Measurements from ENCODE around the gene RYR2.

DNA sequence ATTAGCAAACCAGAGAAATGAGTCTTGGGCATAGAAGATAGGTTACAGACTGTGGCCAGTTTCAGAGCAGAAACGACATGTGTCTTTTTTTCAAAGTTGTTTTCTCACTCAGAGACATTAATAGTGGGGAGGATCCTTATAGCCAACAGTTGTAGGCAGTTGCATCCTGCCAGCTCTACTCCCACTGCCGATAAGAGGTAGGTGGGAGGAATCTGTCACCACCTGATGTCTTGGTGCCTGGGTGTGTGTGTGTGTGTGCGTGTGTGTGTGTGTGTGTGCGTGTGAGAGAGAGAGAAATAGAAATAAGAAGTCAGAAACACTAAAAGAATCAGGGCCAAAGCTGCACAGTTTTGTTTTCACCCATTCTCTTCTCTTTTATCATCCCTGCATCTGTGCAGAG is 629.3 kb downstream of the RYR2 start:
- TF ChIP-seq ISL1 (CRISPR knock-in tag; IDR thresholded peaks at IDR 0.05), result no peak
- no peak for TF ChIP-seq RARB (CRISPR knock-in tag; IDR thresholded peaks at IDR 0.05)
- TF ChIP-seq, protein P1, sequence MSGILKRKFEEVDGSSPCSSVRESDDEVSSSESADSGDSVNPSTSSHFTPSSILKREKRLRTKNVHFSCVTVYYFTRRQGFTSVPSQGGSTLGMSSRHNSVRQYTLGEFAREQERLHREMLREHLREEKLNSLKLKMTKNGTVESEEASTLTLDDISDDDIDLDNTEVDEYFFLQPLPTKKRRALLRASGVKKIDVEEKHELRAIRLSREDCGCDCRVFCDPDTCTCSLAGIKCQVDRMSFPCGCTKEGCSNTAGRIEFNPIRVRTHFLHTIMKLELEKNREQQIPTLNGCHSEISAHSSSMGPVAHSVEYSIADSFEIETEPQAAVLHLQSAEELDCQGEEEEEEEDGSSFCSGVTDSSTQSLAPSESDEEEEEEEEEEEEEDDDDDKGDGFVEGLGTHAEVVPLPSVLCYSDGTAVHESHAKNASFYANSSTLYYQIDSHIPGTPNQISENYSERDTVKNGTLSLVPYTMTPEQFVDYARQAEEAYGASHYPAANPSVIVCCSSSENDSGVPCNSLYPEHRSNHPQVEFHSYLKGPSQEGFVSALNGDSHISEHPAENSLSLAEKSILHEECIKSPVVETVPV (CRISPR knock-in tag; IDR thresholded peaks at IDR 0.05), result no peak
- TF ChIP-seq ZFP3 (CRISPR knock-in tag; IDR thresholded peaks at IDR 0.05), result no peak
- TF ChIP-seq, protein P2, sequence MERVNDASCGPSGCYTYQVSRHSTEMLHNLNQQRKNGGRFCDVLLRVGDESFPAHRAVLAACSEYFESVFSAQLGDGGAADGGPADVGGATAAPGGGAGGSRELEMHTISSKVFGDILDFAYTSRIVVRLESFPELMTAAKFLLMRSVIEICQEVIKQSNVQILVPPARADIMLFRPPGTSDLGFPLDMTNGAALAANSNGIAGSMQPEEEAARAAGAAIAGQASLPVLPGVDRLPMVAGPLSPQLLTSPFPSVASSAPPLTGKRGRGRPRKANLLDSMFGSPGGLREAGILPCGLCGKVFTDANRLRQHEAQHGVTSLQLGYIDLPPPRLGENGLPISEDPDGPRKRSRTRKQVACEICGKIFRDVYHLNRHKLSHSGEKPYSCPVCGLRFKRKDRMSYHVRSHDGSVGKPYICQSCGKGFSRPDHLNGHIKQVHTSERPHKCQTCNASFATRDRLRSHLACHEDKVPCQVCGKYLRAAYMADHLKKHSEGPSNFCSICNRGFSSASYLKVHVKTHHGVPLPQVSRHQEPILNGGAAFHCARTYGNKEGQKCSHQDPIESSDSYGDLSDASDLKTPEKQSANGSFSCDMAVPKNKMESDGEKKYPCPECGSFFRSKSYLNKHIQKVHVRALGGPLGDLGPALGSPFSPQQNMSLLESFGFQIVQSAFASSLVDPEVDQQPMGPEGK (CRISPR knock-in tag; IDR thresholded peaks at IDR 0.05; ENCODE audit: borderline replicate concordance), result no peak
